ENCODE measurements around the gene CCSER1. TPM values are rescaled to one million over a fixed set of nuclear protein-coding genes. Genes with fewer than 3 reads are reported as not detected.

The CCSER1 gene
- polyA plus RNA-seq, 1 donor from 2014 or later, result 20.8 TPM

DNA sequence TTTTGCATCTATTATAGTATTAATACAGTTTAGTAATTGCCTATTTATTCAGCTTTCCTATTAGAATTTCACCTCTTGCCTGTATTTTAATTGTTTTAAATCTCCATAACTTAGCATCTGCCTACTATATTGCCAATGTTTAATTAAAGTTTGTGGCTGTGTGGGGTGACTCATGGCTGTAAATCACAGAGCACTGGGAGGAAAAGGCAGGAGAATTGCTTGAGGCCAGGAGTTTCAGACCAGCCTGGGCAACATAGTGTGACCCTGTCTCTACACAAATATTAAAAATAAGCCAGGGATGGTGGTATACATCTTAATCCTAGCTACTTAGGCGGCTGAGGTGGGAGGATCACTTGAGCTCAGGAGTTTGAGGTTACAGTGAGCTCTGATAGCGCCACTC is 14.5 kb upstream of the CCSER1 start:
- TF ChIP-seq, protein P1, sequence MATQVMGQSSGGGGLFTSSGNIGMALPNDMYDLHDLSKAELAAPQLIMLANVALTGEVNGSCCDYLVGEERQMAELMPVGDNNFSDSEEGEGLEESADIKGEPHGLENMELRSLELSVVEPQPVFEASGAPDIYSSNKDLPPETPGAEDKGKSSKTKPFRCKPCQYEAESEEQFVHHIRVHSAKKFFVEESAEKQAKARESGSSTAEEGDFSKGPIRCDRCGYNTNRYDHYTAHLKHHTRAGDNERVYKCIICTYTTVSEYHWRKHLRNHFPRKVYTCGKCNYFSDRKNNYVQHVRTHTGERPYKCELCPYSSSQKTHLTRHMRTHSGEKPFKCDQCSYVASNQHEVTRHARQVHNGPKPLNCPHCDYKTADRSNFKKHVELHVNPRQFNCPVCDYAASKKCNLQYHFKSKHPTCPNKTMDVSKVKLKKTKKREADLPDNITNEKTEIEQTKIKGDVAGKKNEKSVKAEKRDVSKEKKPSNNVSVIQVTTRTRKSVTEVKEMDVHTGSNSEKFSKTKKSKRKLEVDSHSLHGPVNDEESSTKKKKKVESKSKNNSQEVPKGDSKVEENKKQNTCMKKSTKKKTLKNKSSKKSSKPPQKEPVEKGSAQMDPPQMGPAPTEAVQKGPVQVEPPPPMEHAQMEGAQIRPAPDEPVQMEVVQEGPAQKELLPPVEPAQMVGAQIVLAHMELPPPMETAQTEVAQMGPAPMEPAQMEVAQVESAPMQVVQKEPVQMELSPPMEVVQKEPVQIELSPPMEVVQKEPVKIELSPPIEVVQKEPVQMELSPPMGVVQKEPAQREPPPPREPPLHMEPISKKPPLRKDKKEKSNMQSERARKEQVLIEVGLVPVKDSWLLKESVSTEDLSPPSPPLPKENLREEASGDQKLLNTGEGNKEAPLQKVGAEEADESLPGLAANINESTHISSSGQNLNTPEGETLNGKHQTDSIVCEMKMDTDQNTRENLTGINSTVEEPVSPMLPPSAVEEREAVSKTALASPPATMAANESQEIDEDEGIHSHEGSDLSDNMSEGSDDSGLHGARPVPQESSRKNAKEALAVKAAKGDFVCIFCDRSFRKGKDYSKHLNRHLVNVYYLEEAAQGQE (IDR thresholded peaks at IDR 0.05; ENCODE audit: borderline replicate concordance), result no peak
- TF ChIP-seq MXI1 (conservative IDR thresholded peaks at IDR 0.05; ENCODE audit: poor library complexity, severe bottlenecking) (no peak), EP300 (conservative IDR thresholded peaks at IDR 0.05; ENCODE audit: poor library complexity, severe bottlenecking) (no peak), POLR2AphosphoS5 (IDR thresholded peaks at IDR 0.05) (no peak), SMC3 (conservative IDR thresholded peaks at IDR 0.05; ENCODE audit: poor library complexity) (no peak), CTCF (IDR thresholded peaks at IDR 0.05; ENCODE audit: poor library complexity, severe bottlenecking) (no peak), RAD21 (conservative IDR thresholded peaks at IDR 0.05) (no peak), TAF1 (IDR thresholded peaks at IDR 0.05; ENCODE audit: low read depth) (no peak), EZH2 (IDR thresholded peaks at IDR 0.05; ENCODE audit: borderline replicate concordance, insufficient read depth, low read length, poor library complexity, severe bottlenecking) (no peak)

GRCh38 chr4:90113881-90114457 is 13.2 kb upstream of the CCSER1 start:
- no peaks in the 10 kb centered on the region for H3K9me2 ChIP-seq (ENCODE audit: insufficient read depth, low read length)
- no peak overlapping the region for H3K27ac ChIP-seq (ENCODE audit: low read length)
- no peak overlapping the region for H3K4me2 ChIP-seq (ENCODE audit: low read length)
- no peaks in the 10 kb centered on the region for H4K20me1 ChIP-seq (ENCODE audit: insufficient read depth)
- H3F3A ChIP-seq (ENCODE audit: insufficient read depth, low read length, poor library complexity, severe bottlenecking), result no peaks in the 10 kb centered on the region
- TF ChIP-seq EP300 (conservative IDR thresholded peaks at IDR 0.05; ENCODE audit: poor library complexity, severe bottlenecking) (no peak), RAD21 (conservative IDR thresholded peaks at IDR 0.05) (no peak), POLR2AphosphoS5 (IDR thresholded peaks at IDR 0.05) (no peak), EZH2 (IDR thresholded peaks at IDR 0.05; ENCODE audit: borderline replicate concordance, insufficient read depth, low read length, poor library complexity, severe bottlenecking) (no peak), SMC3 (conservative IDR thresholded peaks at IDR 0.05; ENCODE audit: poor library complexity) (no peak), TAF1 (IDR thresholded peaks at IDR 0.05; ENCODE audit: low read depth) (no peak), MXI1 (conservative IDR thresholded peaks at IDR 0.05; ENCODE audit: poor library complexity, severe bottlenecking) (no peak), CTCF (IDR thresholded peaks at IDR 0.05; ENCODE audit: poor library complexity, severe bottlenecking) (no peak)
- TF ChIP-seq, protein P1 (IDR thresholded peaks at IDR 0.05; ENCODE audit: borderline replicate concordance), result no peak
- no peaks in the 10 kb centered on the region for H3K79me2 ChIP-seq (replicated peaks; ENCODE audit: insufficient read depth, low read length)
- no peak overlapping the region for H3K9ac ChIP-seq (ENCODE audit: low read length)
- no peak overlapping the region for H2AFZ ChIP-seq (ENCODE audit: low read depth, low read length)
- H3K27me3 ChIP-seq (ENCODE audit: insufficient read depth, low read depth, low read length), result no peaks in the 10 kb centered on the region
- H3K9me3 ChIP-seq (ENCODE audit: low read length), result no peaks in the 10 kb centered on the region
- H3K36me3 ChIP-seq (ENCODE audit: insufficient read depth, low read length), result no peaks in the 10 kb centered on the region
- no peak overlapping the region for H3K4me3 ChIP-seq (ENCODE audit: low read length)

More for the DNA sequence above, 14.5 kb upstream of the CCSER1 start:
- Histone ChIP-seq H3K27me3 (ENCODE audit: insufficient read depth, low read depth, low read length) (no peaks in the 10 kb centered on the region), H4K20me1 (ENCODE audit: insufficient read depth) (no peaks in the 10 kb centered on the region), H3K36me3 (ENCODE audit: insufficient read depth, low read length) (no peaks in the 10 kb centered on the region), H3K27ac (ENCODE audit: low read length) (no peak overlapping the region), H3K9me2 (ENCODE audit: insufficient read depth, low read length) (no peaks in the 10 kb centered on the region), H3K4me2 (ENCODE audit: low read length) (no peak overlapping the region), H2AFZ (ENCODE audit: low read depth, low read length) (no peak overlapping the region), H3F3A (ENCODE audit: insufficient read depth, low read length, poor library complexity, severe bottlenecking) (no peaks in the 10 kb centered on the region), H3K79me2 (replicated peaks; ENCODE audit: insufficient read depth, low read length) (no peaks in the 10 kb centered on the region), H3K9ac (ENCODE audit: low read length) (no peak overlapping the region), H3K4me3 (ENCODE audit: low read length) (no peak overlapping the region), H3K9me3 (ENCODE audit: low read length) (no peaks in the 10 kb centered on the region)

Data from neural cell (in vitro differentiated cells).